WTC11 (cell line): Measurements from ENCODE around the gene PTPRG. TPM values are rescaled to one million over a fixed set of nuclear protein-coding genes. Genes with fewer than 3 reads are reported as not detected.

ENCODE experiments used
- ATAC-seq: fragments of 200-7000 bp; cut with Tn5 transposase; 2 replicates; pipeline ENCODE4 v1.10.0; 2021; ENCODE audit warnings: mild to moderate bottlenecking, moderate library complexity
- CTCF ChIA-PET: fragments of 300-600 bp; sonication (Branson Sonifier 250); formaldehyde crosslinking; loops from one replicate; lab custom pipeline; 2021; ENCODE audit warnings: antibody characterized with exemption; lab: Charles Lee
- POLR2A ChIA-PET: fragments of 350-600 bp; sonication (Branson Sonifier 250); formaldehyde crosslinking; loops from one replicate; lab custom pipeline; 2021; ENCODE audit warnings: antibody characterized with exemption; lab: Charles Lee
- DNase-seq: peaks from one replicate; pipeline ENCODE4 v3.0.0; 2021; ENCODE audit warnings: low spot score
- H3K27ac Mint-ChIP-seq: 2 replicates; pipeline ENCODE4 v1.8.0; 2021; ENCODE audit warnings: mixed read lengths
- H3K27me3 Mint-ChIP-seq: 2 replicates; pipeline ENCODE4 v1.8.0; 2021; ENCODE audit warnings: low read depth, mild to moderate bottlenecking, moderate library complexity, mixed read lengths
- H3K36me3 Mint-ChIP-seq: 2 replicates; pipeline ENCODE4 v1.8.0; 2021; ENCODE audit warnings: mixed read lengths
- H3K4me1 Mint-ChIP-seq: 2 replicates; pipeline ENCODE4 v1.8.0; 2022; ENCODE audit warnings: mixed read lengths
- H3K4me3 Mint-ChIP-seq: 2 replicates; pipeline ENCODE4 v1.8.0; 2021; ENCODE audit warnings: mild to moderate bottlenecking, moderate library complexity, mixed read lengths
- H3K9me3 Mint-ChIP-seq: 2 replicates; pipeline ENCODE4 v1.8.0; 2021; ENCODE audit warnings: mixed read lengths
- CBFB ChIP-seq: sonication (generic); formaldehyde crosslinking; IDR thresholded peaks from 2 replicates; pipeline ENCODE4 v1.8.1; 2022; ENCODE audit warnings: mild to moderate bottlenecking, low read depth, missing genetic modification reagents
- ELF4 ChIP-seq: sonication (generic); formaldehyde crosslinking; IDR thresholded peaks from 2 replicates; pipeline ENCODE4 v1.8.1; 2022; ENCODE audit warnings: low read depth, mild to moderate bottlenecking, moderate library complexity, missing genetic modification reagents
- ESRRA ChIP-seq: sonication (generic); formaldehyde crosslinking; IDR thresholded peaks from 2 replicates; pipeline ENCODE4 v1.8.1; 2022; ENCODE audit warnings: mild to moderate bottlenecking, missing genetic modification reagents, borderline replicate concordance
- ETV6 ChIP-seq: sonication (generic); formaldehyde crosslinking; IDR thresholded peaks from 2 replicates; pipeline ENCODE4 v1.8.1; 2022; ENCODE audit warnings: mild to moderate bottlenecking, missing genetic modification reagents
- FOXJ3 ChIP-seq: sonication (generic); formaldehyde crosslinking; IDR thresholded peaks from 2 replicates; pipeline ENCODE4 v1.9.0; 2021; ENCODE audit warnings: missing genetic modification reagents, mild to moderate bottlenecking, borderline replicate concordance
- FOXP1 ChIP-seq: sonication (generic); formaldehyde crosslinking; IDR thresholded peaks from 2 replicates; pipeline ENCODE4 v1.8.0; 2022; ENCODE audit warnings: missing genetic modification reagents, mild to moderate bottlenecking, moderate library complexity, borderline replicate concordance
- IRF2 ChIP-seq: sonication (generic); formaldehyde crosslinking; IDR thresholded peaks from 2 replicates; pipeline ENCODE4 v1.8.0; 2022; ENCODE audit warnings: low read depth, missing genetic modification reagents, borderline replicate concordance
- JAZF1 ChIP-seq: fragments of 250-450 bp; sonication (Bioruptor Pico); IDR thresholded peaks from 2 replicates; pipeline ENCODE4 v1.9.0; 2021; ENCODE audit warnings: moderate library complexity, mild to moderate bottlenecking, inconsistent platforms
- KAT7 ChIP-seq: sonication (generic); formaldehyde crosslinking; IDR thresholded peaks from 2 replicates; pipeline ENCODE4 v1.8.1; 2023; ENCODE audit warnings: missing genetic modification reagents, mild to moderate bottlenecking, borderline replicate concordance
- MLX ChIP-seq: sonication (generic); formaldehyde crosslinking; IDR thresholded peaks from 2 replicates; pipeline ENCODE4 v1.8.1; 2023; ENCODE audit warnings: mild to moderate bottlenecking, missing genetic modification reagents, moderate library complexity
- MXD4 ChIP-seq: fragments of 250-450 bp; sonication (Bioruptor Pico); IDR thresholded peaks from 2 replicates; pipeline ENCODE4 v1.8.0; 2021; ENCODE audit warnings: mild to moderate bottlenecking, moderate library complexity, borderline replicate concordance
- MYBL2 ChIP-seq: sonication (generic); formaldehyde crosslinking; IDR thresholded peaks from 2 replicates; pipeline ENCODE4 v1.8.1; 2023; ENCODE audit warnings: mild to moderate bottlenecking, moderate library complexity, missing genetic modification reagents
- NFYB ChIP-seq: sonication (generic); formaldehyde crosslinking; conservative IDR thresholded peaks from 2 replicates; pipeline ENCODE4 v1.8.0; 2022; ENCODE audit warnings: low read depth, missing genetic modification reagents
- OVOL2 ChIP-seq: fragments of 250-450 bp; sonication (Bioruptor Pico); IDR thresholded peaks from 2 replicates; pipeline ENCODE4 v1.9.0; 2021; ENCODE audit warnings: mild to moderate bottlenecking, borderline replicate concordance
- PRRX2 ChIP-seq: fragments of 250-450 bp; sonication (Bioruptor Pico); IDR thresholded peaks from 2 replicates; pipeline ENCODE4 v1.8.0; 2021; ENCODE audit warnings: mild to moderate bottlenecking
- SMAD3 ChIP-seq: sonication (generic); formaldehyde crosslinking; IDR thresholded peaks from 2 replicates; pipeline ENCODE4 v1.8.0; 2022; ENCODE audit warnings: missing genetic modification reagents, mild to moderate bottlenecking, borderline replicate concordance
- TEAD4 ChIP-seq: sonication (generic); formaldehyde crosslinking; IDR thresholded peaks from 2 replicates; pipeline ENCODE4 v1.8.0; 2022; ENCODE audit warnings: mild to moderate bottlenecking, missing genetic modification reagents
- USF1 ChIP-seq: sonication (generic); formaldehyde crosslinking; IDR thresholded peaks from 2 replicates; pipeline ENCODE4 v1.8.0; 2022; ENCODE audit warnings: mild to moderate bottlenecking, missing genetic modification reagents
- ZBTB21 ChIP-seq: sonication (generic); formaldehyde crosslinking; IDR thresholded peaks from 2 replicates; pipeline ENCODE4 v1.8.1; 2023; ENCODE audit warnings: mild to moderate bottlenecking, missing genetic modification reagents, borderline replicate concordance
- ZNF219 ChIP-seq: sonication (generic); formaldehyde crosslinking; IDR thresholded peaks from 2 replicates; pipeline ENCODE4 v1.8.0; 2023; ENCODE audit warnings: missing genetic modification reagents, mild to moderate bottlenecking, borderline replicate concordance
- ZNF416 ChIP-seq: fragments of 250-450 bp; sonication (Bioruptor Pico); IDR thresholded peaks from 2 replicates; pipeline ENCODE4 v1.9.0; 2021; ENCODE audit warnings: mild to moderate bottlenecking, inconsistent platforms
- total RNA-seq: library from RNA; stranded (reverse); gene quantifications from 3 replicates; pipeline ENCODE4 v1.2.3, GENCODE V29; 2021
- TF ChIP-seq, protein P1 (sequence below): sonication (generic); formaldehyde crosslinking; IDR thresholded peaks from 2 replicates; pipeline ENCODE4 v1.8.1; 2022; ENCODE audit warnings: missing genetic modification reagents, borderline replicate concordance
- TF ChIP-seq, protein P2 (sequence below): sonication (generic); formaldehyde crosslinking; IDR thresholded peaks from 2 replicates; pipeline ENCODE4 v1.8.1; 2022; ENCODE audit warnings: mild to moderate bottlenecking, missing genetic modification reagents, moderate library complexity, borderline replicate concordance
- TF ChIP-seq, protein P3 (sequence below): sonication (generic); formaldehyde crosslinking; IDR thresholded peaks from 2 replicates; pipeline ENCODE4 v1.8.1; 2022; ENCODE audit warnings: low read depth, mild to moderate bottlenecking, moderate library complexity, missing genetic modification reagents, borderline replicate concordance

PTPRG gene
- total RNA-seq, 1 experiment from 2014 or later = 106 TPM

GRCh38 chr3:62172199-62172598, 610.8 kb downstream of the PTPRG start:
- Mint-ChIP-seq H3K36me3 (peaks cover 38% of the 10 kb centered on the region), H3K27me3 (no peaks in the 10 kb centered on the region), H3K4me1 (peaks cover 24% of the 10 kb centered on the region), H3K27ac (no peak overlapping the region), H3K4me3 (no peak overlapping the region), H3K9me3 (peaks cover 14% of the 10 kb centered on the region)
- DNase-seq (no peak), ATAC-seq (no peak)
- TF ChIP-seq OVOL2 (CRISPR knock-in tag) (no peak), MXD4 (no peak), PRRX2 (CRISPR knock-in tag) (no peak), MYBL2 (CRISPR knock-in tag) (no peak), ZNF416 (CRISPR knock-in tag) (no peak), KAT7 (CRISPR knock-in tag) (no peak), FOXJ3 (no peak), JAZF1 (CRISPR knock-in tag) (no peak), NFYB (CRISPR knock-in tag) (no peak)
- ChIA-PET POLR2A (no interaction called here), CTCF (no interaction called here)

GRCh38 chr3:62173939-62174515, 612.7 kb downstream of the PTPRG start:
- no peak overlapping the region for H3K4me3 Mint-ChIP-seq
- DNase-seq (no peak), ATAC-seq (no peak)
- peaks cover 14% of the 10 kb centered on the region for H3K9me3 Mint-ChIP-seq
- TF ChIP-seq MYBL2 (CRISPR knock-in tag) = no peak
- TF ChIP-seq CBFB = no peak
- TF ChIP-seq ZNF219 (CRISPR knock-in tag) = no peak
- no peak for TF ChIP-seq FOXJ3
- TF ChIP-seq ZBTB21 (CRISPR knock-in tag) = no peak
- H3K27me3 Mint-ChIP-seq = no peaks in the 10 kb centered on the region
- no peak overlapping the region for H3K27ac Mint-ChIP-seq
- CTCF ChIA-PET = no interaction called here
- POLR2A ChIA-PET = no interaction called here
- H3K4me1 Mint-ChIP-seq = peaks cover 17% of the 10 kb centered on the region
- peaks cover 32% of the 10 kb centered on the region for H3K36me3 Mint-ChIP-seq

- ChIA-PET POLR2A (no interaction called here), CTCF (no interaction called here)
- no peak for ATAC-seq
- Mint-ChIP-seq H3K4me1 (peaks cover 6% of the 10 kb centered on the region), H3K9me3 (peaks cover 14% of the 10 kb centered on the region), H3K27ac (no peak overlapping the region), H3K27me3 (no peaks in the 10 kb centered on the region), H3K36me3 (peaks cover 32% of the 10 kb centered on the region), H3K4me3 (no peak overlapping the region)
- DNase-seq = no peak
- no peak for TF ChIP-seq KAT7 (CRISPR knock-in tag)
- TF ChIP-seq JAZF1 (CRISPR knock-in tag) = no peak
- no peak for TF ChIP-seq TEAD4 (CRISPR knock-in tag)
- TF ChIP-seq, protein P1, sequence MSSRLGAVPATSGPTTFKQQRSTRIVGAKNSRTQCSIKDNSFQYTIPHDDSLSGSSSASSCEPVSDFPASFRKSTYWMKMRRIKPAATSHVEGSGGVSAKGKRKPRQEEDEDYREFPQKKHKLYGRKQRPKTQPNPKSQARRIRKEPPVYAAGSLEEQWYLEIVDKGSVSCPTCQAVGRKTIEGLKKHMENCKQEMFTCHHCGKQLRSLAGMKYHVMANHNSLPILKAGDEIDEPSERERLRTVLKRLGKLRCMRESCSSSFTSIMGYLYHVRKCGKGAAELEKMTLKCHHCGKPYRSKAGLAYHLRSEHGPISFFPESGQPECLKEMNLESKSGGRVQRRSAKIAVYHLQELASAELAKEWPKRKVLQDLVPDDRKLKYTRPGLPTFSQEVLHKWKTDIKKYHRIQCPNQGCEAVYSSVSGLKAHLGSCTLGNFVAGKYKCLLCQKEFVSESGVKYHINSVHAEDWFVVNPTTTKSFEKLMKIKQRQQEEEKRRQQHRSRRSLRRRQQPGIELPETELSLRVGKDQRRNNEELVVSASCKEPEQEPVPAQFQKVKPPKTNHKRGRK = no peak
- TF ChIP-seq CBFB = no peak
- TF ChIP-seq, protein P2, sequence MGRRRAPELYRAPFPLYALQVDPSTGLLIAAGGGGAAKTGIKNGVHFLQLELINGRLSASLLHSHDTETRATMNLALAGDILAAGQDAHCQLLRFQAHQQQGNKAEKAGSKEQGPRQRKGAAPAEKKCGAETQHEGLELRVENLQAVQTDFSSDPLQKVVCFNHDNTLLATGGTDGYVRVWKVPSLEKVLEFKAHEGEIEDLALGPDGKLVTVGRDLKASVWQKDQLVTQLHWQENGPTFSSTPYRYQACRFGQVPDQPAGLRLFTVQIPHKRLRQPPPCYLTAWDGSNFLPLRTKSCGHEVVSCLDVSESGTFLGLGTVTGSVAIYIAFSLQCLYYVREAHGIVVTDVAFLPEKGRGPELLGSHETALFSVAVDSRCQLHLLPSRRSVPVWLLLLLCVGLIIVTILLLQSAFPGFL (CRISPR knock-in tag) = no peak
- TF ChIP-seq MLX = no peak
- no peak for TF ChIP-seq ESRRA (CRISPR knock-in tag)
- TF ChIP-seq IRF2 (CRISPR knock-in tag) = no peak
- no peak for TF ChIP-seq USF1 (CRISPR knock-in tag)
- no peak for TF ChIP-seq ELF4 (CRISPR knock-in tag)
- no peak for TF ChIP-seq FOXP1 (CRISPR knock-in tag)
- no peak for TF ChIP-seq SMAD3 (CRISPR knock-in tag)
- TF ChIP-seq, protein P3, sequence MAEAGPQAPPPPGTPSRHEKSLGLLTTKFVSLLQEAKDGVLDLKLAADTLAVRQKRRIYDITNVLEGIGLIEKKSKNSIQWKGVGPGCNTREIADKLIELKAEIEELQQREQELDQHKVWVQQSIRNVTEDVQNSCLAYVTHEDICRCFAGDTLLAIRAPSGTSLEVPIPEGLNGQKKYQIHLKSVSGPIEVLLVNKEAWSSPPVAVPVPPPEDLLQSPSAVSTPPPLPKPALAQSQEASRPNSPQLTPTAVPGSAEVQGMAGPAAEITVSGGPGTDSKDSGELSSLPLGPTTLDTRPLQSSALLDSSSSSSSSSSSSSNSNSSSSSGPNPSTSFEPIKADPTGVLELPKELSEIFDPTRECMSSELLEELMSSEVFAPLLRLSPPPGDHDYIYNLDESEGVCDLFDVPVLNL = no peak
- no peak for TF ChIP-seq ETV6 (CRISPR knock-in tag)
- TF ChIP-seq MYBL2 (CRISPR knock-in tag) = no peak
Observed at GRCh38 chr3:62175161-62175560, 613.8 kb downstream of the PTPRG start.
